Measurements from ENCODE around the gene SNED1. TPM values are rescaled to one million over a fixed set of nuclear protein-coding genes. Genes with fewer than 3 reads are reported as not detected.

Gene SNED1
- polyA plus RNA-seq, 4 donors = 0.45 to 6.0 (median 3.4) TPM

GRCh38 chr2:240959214-240959940, 39.0 kb upstream of the SNED1 start:
- 61 to 87% (median 77%) methylated on average over 13 to 15 of the region's 15 CpGs for WGBS, 3 donors
- Histone ChIP-seq H3K36me3 (ENCODE audit: control insufficient read depth in 3 of 3, insufficient read depth in 2 of 3, low read depth in 1 of 3, low read length in 3 of 3) (no peaks in the 10 kb centered on the region), H3K27ac (ENCODE audit: low read depth in 1 of 3, low read length in 2 of 3) (no peak overlapping the region), H3K4me1 (ENCODE audit: control insufficient read depth in 3 of 3, insufficient read depth in 2 of 3, low read depth in 1 of 3, low read length in 2 of 3) (peaks cover 0 to 41% (median 2%) of the 10 kb centered on the region in 3 donors), H3K27me3 (ENCODE audit: control insufficient read depth in 3 of 3, insufficient read depth in 3 of 3, low read length in 3 of 3) (no peaks in the 10 kb centered on the region), H3K9me3 (ENCODE audit: control insufficient read depth in 2 of 2, insufficient read depth in 1 of 2, low read depth in 1 of 2, low read length in 1 of 2) (no peaks in the 10 kb centered on the region), H3K4me3 (ENCODE audit: low read depth in 1 of 3, low read length in 3 of 3) (no peak overlapping the region)
- FAIRE-seq (no peak), DNase-seq (no peak)

GRCh38 chr2:240959941-240960308, 38.5 kb upstream of the SNED1 start:
- no peak for FAIRE-seq
- Histone ChIP-seq H3K27ac (ENCODE audit: low read depth in 1 of 3, low read length in 2 of 3) (peak overlapping the region in 2 of 3 donors; percentile 57 to 70), H3K4me3 (ENCODE audit: low read depth in 1 of 3, low read length in 3 of 3) (no peak overlapping the region)

GRCh38 chr2:240960309-240960970, 38.0 kb upstream of the SNED1 start:
- no peaks in the 10 kb centered on the region for H3K27me3 ChIP-seq (ENCODE audit: control insufficient read depth in 3 of 3, insufficient read depth in 3 of 3, low read length in 3 of 3)
- WGBS, 3 donors = 9 to 21% (median 21%) methylated on average over 25 to 28 of the region's 28 CpGs
- no peaks in the 10 kb centered on the region for H3K9me3 ChIP-seq (ENCODE audit: control insufficient read depth in 2 of 2, insufficient read depth in 1 of 2, low read depth in 1 of 2, low read length in 1 of 2)
- H3K27ac ChIP-seq (ENCODE audit: low read depth in 1 of 3, low read length in 2 of 3) = peak overlapping the region in 2 of 3 donors; percentile 57 to 70
- peaks cover 0 to 49% (median 2%) of the 10 kb centered on the region in 3 donors for H3K4me1 ChIP-seq (ENCODE audit: control insufficient read depth in 3 of 3, insufficient read depth in 2 of 3, low read depth in 1 of 3, low read length in 2 of 3)
- no peaks in the 10 kb centered on the region for H3K36me3 ChIP-seq (ENCODE audit: control insufficient read depth in 3 of 3, insufficient read depth in 2 of 3, low read depth in 1 of 3, low read length in 3 of 3)
- H3K4me3 ChIP-seq (ENCODE audit: low read depth in 1 of 3, low read length in 3 of 3) = no peak overlapping the region
- no peak for FAIRE-seq
- peak in 1 of 2 donors; percentile 83 for DNase-seq

More at GRCh38 chr2:240959941-240960308, 38.5 kb upstream of the SNED1 start:
- DNase-seq = no peak
- WGBS, 3 donors = 45 to 83% (median 76%) methylated on average over 14 of the region's 14 CpGs
- no peaks in the 10 kb centered on the region for H3K36me3 ChIP-seq (ENCODE audit: control insufficient read depth in 3 of 3, insufficient read depth in 2 of 3, low read depth in 1 of 3, low read length in 3 of 3)
- no peaks in the 10 kb centered on the region for H3K9me3 ChIP-seq (ENCODE audit: control insufficient read depth in 2 of 2, insufficient read depth in 1 of 2, low read depth in 1 of 2, low read length in 1 of 2)
- no peaks in the 10 kb centered on the region for H3K27me3 ChIP-seq (ENCODE audit: control insufficient read depth in 3 of 3, insufficient read depth in 3 of 3, low read length in 3 of 3)
- H3K4me1 ChIP-seq (ENCODE audit: control insufficient read depth in 3 of 3, insufficient read depth in 2 of 3, low read depth in 1 of 3, low read length in 2 of 3) = peaks cover 0 to 44% (median 2%) of the 10 kb centered on the region in 3 donors

GRCh38 chr2:240960971-240961876, 37.2 kb upstream of the SNED1 start:
- Histone ChIP-seq H3K9me3 (ENCODE audit: control insufficient read depth in 2 of 2, insufficient read depth in 1 of 2, low read depth in 1 of 2, low read length in 1 of 2) (no peaks in the 10 kb centered on the region), H3K27ac (ENCODE audit: low read depth in 1 of 3, low read length in 2 of 3) (peak overlapping the region in 1 of 3 donors; percentile 0)
- FAIRE-seq = no peak

GRCh38 chr2:240961910-240962299, 36.5 kb upstream of the SNED1 start:
- no peaks in the 10 kb centered on the region for H3K9me3 ChIP-seq (ENCODE audit: control insufficient read depth in 2 of 2, insufficient read depth in 1 of 2, low read depth in 1 of 2, low read length in 1 of 2)
- 62 to 81% (median 64%) methylated on average over 12 of the region's 12 CpGs for WGBS, 3 donors
- no peaks in the 10 kb centered on the region for H3K36me3 ChIP-seq (ENCODE audit: control insufficient read depth in 3 of 3, insufficient read depth in 2 of 3, low read depth in 1 of 3, low read length in 3 of 3)
- H3K4me3 ChIP-seq (ENCODE audit: low read depth in 1 of 3, low read length in 3 of 3) = no peak overlapping the region
- H3K27me3 ChIP-seq (ENCODE audit: control insufficient read depth in 3 of 3, insufficient read depth in 3 of 3, low read length in 3 of 3) = no peaks in the 10 kb centered on the region
- peaks cover 0 to 53% (median 2%) of the 10 kb centered on the region in 3 donors for H3K4me1 ChIP-seq (ENCODE audit: control insufficient read depth in 3 of 3, insufficient read depth in 2 of 3, low read depth in 1 of 3, low read length in 2 of 3)
- no peak for DNase-seq
- FAIRE-seq = no peak
- no peak overlapping the region for H3K27ac ChIP-seq (ENCODE audit: low read depth in 1 of 3, low read length in 2 of 3)

More at GRCh38 chr2:240960971-240961876, 37.2 kb upstream of the SNED1 start:
- Histone ChIP-seq H3K4me3 (ENCODE audit: low read depth in 1 of 3, low read length in 3 of 3) (no peak overlapping the region), H3K36me3 (ENCODE audit: control insufficient read depth in 3 of 3, insufficient read depth in 2 of 3, low read depth in 1 of 3, low read length in 3 of 3) (no peaks in the 10 kb centered on the region), H3K27me3 (ENCODE audit: control insufficient read depth in 3 of 3, insufficient read depth in 3 of 3, low read length in 3 of 3) (no peaks in the 10 kb centered on the region), H3K4me1 (ENCODE audit: control insufficient read depth in 3 of 3, insufficient read depth in 2 of 3, low read depth in 1 of 3, low read length in 2 of 3) (peaks cover 0 to 53% (median 2%) of the 10 kb centered on the region in 3 donors)
- WGBS, 3 donors = 74 to 80% (median 76%) methylated on average over 27 of the region's 27 CpGs
- peak in 1 of 2 donors; percentile 61 for DNase-seq

GRCh38 chr2:240962300-240963064, 35.9 kb upstream of the SNED1 start:
- no peak for FAIRE-seq

GRCh38 chr2:240963065-240963867, 35.2 kb upstream of the SNED1 start:
- H3K36me3 ChIP-seq (ENCODE audit: control insufficient read depth in 3 of 3, insufficient read depth in 2 of 3, low read depth in 1 of 3, low read length in 3 of 3) = no peaks in the 10 kb centered on the region
- peak overlapping the region; percentile 52 to 84 (median 75) for H3K27ac ChIP-seq (ENCODE audit: low read depth in 1 of 3, low read length in 2 of 3)
- FAIRE-seq = no peak
- no peak for DNase-seq
- H3K4me3 ChIP-seq (ENCODE audit: low read depth in 1 of 3, low read length in 3 of 3) = no peak overlapping the region
- H3K27me3 ChIP-seq (ENCODE audit: control insufficient read depth in 3 of 3, insufficient read depth in 3 of 3, low read length in 3 of 3) = no peaks in the 10 kb centered on the region
- H3K4me1 ChIP-seq (ENCODE audit: control insufficient read depth in 3 of 3, insufficient read depth in 2 of 3, low read depth in 1 of 3, low read length in 2 of 3) = peaks cover 0 to 48% (median 2%) of the 10 kb centered on the region in 3 donors
- no peaks in the 10 kb centered on the region for H3K9me3 ChIP-seq (ENCODE audit: control insufficient read depth in 2 of 2, insufficient read depth in 1 of 2, low read depth in 1 of 2, low read length in 1 of 2)
- 92 to 94% (median 93%) methylated on average over 28 to 33 of the region's 33 CpGs for WGBS, 3 donors

More at GRCh38 chr2:240962300-240963064, 35.9 kb upstream of the SNED1 start:
- Histone ChIP-seq H3K4me1 (ENCODE audit: control insufficient read depth in 3 of 3, insufficient read depth in 2 of 3, low read depth in 1 of 3, low read length in 2 of 3) (peaks cover 0 to 53% (median 2%) of the 10 kb centered on the region in 3 donors), H3K4me3 (ENCODE audit: low read depth in 1 of 3, low read length in 3 of 3) (no peak overlapping the region), H3K27ac (ENCODE audit: low read depth in 1 of 3, low read length in 2 of 3) (peak overlapping the region; percentile 52 to 84 (median 75)), H3K27me3 (ENCODE audit: control insufficient read depth in 3 of 3, insufficient read depth in 3 of 3, low read length in 3 of 3) (no peaks in the 10 kb centered on the region), H3K9me3 (ENCODE audit: control insufficient read depth in 2 of 2, insufficient read depth in 1 of 2, low read depth in 1 of 2, low read length in 1 of 2) (no peaks in the 10 kb centered on the region), H3K36me3 (ENCODE audit: control insufficient read depth in 3 of 3, insufficient read depth in 2 of 3, low read depth in 1 of 3, low read length in 3 of 3) (no peaks in the 10 kb centered on the region)
- WGBS, 3 donors = 51 to 67% (median 58%) methylated on average over 25 to 29 of the region's 29 CpGs
- DNase-seq = peak; percentile 5 to 63
